ENCODE measurements around the gene STAG2.

The STAG2 gene

DNA sequence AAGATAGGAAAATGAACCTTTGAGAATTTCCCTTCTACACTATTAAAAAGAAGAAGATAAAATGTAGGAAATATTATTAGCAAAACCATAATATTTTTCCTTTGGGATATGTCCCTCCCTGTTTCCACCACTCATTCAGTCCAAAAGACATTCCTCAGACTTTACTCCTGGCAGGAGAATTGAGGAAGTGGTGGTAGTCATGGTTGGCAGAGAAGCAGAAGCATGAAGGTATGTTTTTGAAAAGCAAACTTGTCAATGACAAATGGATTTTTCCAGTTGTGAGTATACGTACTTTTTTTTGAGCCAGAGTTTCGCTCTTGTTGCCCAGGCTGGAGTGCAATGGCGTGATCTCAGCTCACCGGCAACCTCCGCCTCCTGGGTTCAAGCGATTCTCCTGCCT, 13.7 kb downstream of the STAG2 start:
- no peak for DNase-seq (ENCODE audit: low spot score)

GRCh38 chrX:123976706-123977316, 15.3 kb downstream of the STAG2 start:
- peak; percentile 51 for DNase-seq (ENCODE audit: low spot score)

GRCh38 chrX:123983240-123983639, 21.7 kb downstream of the STAG2 start:
- no peak for DNase-seq (ENCODE audit: low spot score)

DNA sequence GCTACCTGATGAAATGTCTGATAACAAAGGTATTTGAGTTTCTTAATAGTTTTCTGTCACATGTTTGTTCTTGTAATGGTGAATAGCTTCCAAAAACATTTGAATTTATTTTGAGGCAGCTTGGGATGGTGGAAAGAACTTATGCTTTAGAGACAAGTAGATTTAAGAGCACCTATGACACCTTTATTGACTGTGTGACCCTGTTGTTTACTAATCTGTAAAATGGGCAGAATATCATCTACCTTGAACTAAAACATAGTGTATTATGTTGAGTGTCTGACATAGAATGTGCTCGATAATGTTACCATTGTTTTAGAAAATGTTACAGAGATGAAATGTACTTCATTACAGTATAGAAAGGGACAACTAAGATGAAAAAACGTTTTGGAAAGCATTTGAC, 24.9 kb downstream of the STAG2 start:
- no peak for DNase-seq (ENCODE audit: low spot score)

DNA sequence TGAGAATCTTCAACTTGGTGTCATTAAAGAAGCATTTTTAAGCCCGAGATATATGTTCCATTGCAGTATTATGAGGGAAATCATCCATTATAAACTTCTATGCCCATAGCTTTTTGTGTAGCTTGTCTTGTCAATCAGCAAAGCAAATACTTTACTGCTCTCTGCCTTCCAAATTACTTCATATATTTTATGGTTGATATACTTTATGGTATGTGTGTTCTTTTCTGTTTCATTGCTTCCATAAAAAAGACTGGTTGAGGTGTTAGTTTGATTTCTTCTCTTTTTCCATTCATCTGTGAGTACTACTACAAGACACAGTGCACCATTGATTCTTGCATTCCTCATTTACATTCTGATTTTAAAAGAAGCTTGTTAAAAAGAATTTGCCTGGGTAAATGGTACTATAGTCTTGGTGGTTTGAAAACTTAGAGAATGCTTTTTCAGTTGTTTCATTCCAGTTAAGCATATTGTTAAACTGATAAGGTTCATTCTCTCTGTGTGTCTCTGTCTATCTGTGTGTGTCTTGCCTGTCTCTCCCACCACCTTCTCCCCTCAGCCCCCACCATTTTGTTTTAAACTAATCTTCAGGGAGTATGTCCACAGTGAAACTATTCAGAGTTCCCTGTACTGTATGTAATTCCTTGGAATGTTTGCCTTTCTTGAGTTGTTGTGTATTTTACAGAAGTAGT, 27.1 kb downstream of the STAG2 start:
- DNase-seq (ENCODE audit: low spot score): no peak

DNA sequence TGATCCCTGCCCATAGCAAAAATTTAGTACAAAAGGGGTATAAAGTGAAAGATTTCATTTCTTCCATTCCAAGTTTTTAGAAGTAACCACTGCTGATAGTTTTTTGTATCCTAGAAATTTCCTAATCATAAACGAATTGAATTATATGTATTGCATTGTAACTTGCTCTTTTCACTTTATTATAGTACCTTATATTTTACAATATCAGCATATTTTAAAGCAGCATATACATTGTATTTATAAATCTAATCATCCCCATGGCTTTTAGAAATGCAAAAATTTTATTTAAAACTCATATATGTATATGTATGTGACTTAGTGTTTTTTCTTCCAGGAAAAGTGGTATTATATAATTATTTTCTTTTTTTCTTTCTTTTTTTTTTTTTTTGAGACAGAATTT, 27.7 kb downstream of the STAG2 start:
- no peak for DNase-seq (ENCODE audit: low spot score)

DNA sequence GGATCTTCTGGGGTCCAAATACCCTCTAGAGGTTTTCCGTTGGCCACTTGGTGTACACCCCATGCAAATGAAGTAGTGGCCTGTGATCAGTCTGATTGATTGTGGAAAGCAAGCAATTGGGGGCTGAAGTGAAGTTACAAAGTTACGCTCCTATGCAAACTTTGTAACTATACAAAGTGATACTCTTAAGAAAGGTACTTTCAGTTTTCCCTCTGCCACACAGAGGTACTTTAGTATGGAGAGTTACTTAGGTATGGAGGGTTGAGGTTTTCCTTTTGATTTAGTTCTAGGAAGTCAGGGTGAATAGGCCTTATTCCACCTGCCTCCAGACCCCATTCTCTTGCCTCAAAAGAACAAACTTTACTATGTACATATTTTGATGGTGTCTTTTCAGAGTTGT, 28.7 kb downstream of the STAG2 start:
- DNase-seq (ENCODE audit: low spot score): no peak

GRCh38 chrX:123990602-123991001, 29.1 kb downstream of the STAG2 start:
- DNase-seq (ENCODE audit: low spot score): no peak

- DNase-seq (ENCODE audit: low spot score): no peak
These were observed 31.8 kb downstream of the STAG2 start for GRCh38 chrX:123993326-123993725.

DNA sequence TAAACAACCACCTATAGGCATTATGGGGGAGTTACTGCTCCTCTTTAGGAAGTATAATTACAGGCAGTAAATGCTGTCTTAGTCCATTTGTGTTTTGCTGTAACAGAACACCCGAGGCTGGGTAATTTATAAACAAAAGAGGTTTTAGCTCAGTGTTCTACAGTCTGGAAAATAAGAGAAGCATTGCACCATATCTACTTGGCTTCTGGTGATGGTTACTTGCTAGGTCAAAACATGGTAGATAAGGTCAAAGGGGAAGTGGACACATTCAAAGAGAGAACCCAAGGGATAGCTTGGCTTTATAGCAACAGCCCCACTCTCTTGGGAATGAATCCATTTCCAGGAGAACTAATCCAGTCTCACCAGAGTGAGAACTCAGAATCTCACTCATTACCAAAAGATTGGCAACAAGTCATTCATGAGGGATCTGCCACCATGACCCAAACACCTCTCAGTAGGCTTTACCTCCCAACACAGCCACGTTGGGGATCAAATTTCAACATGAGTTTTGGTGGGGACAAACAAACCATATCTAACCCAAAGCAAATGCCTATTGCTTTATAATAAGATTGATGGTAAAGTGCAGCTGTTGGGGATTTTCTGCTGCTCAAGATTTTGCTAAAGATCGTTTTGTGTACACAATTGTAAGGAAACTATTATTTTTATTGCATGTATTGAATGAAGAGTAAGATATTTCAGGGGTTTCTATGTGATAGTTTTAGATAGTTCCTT, 32.6 kb downstream of the STAG2 start:
- no peak for DNase-seq (ENCODE audit: low spot score)

DNA sequence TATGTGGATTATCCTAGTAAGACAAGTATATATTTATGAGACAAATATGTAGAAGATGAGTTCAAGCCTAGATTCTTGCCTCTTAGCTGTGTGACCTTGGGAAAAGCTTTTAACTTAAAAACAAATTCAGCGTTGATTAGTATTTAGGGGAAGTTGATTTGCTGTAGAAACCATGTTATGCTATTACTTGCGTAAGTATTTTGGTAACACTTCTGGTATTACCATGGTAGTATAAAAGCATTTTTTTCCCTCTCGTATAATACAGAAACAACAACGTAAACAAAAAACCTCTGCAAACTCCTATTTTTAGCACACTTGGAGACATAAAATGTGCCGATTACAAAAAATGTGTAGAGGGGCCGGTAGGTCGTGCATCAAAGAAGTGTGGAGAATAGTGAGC, 33.2 kb downstream of the STAG2 start:
- DNase-seq (ENCODE audit: low spot score): no peak

DNA sequence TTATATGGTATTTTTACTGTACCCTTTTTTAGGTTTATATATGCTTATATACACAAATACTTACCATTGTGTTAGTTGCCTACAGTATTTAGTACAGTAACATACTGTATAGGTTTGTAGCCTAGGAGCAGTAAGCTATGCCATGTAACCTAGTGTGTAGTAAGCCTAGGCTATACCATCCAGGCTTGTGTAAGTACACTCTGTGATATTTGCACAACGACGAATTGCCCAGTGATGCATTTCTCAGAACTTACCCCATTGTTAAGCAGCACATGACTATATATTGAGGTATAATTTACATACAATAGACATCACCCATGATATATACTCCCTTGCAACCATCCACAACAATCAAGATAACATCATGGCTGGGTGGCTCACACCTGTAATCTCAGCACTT, 40.1 kb downstream of the STAG2 start:
- no peak for DNase-seq (ENCODE audit: low spot score)

GRCh38 chrX:124005228-124005627, 43.7 kb downstream of the STAG2 start:
- DNase-seq (ENCODE audit: low spot score): no peak

- DNase-seq (ENCODE audit: low spot score): no peak
These were observed 48.7 kb downstream of the STAG2 start for GRCh38 chrX:124010157-124010556.

DNA sequence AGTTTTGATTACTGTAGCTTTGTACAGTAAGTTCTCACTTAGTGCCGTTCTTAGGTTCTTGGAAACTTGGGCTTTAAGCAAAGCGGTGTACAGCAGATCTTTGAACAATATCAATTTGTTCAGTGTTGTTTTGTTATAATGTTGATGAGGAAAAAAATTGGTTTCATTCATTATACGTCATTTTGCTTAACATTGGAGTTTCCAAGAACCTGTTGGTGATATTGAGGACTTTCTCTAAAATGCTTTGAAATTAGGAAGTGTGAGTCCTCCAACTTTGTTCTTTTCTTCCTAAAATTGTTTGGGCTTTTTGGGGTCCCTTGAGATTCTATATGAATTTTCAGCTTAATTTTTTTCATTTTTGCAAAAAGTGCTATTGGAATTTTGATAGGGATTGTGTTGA, 49.1 kb downstream of the STAG2 start:
- DNase-seq (ENCODE audit: low spot score): no peak

- DNase-seq (ENCODE audit: low spot score): no peak
These were observed 54.2 kb downstream of the STAG2 start for GRCh38 chrX:124015721-124016120.

DNA sequence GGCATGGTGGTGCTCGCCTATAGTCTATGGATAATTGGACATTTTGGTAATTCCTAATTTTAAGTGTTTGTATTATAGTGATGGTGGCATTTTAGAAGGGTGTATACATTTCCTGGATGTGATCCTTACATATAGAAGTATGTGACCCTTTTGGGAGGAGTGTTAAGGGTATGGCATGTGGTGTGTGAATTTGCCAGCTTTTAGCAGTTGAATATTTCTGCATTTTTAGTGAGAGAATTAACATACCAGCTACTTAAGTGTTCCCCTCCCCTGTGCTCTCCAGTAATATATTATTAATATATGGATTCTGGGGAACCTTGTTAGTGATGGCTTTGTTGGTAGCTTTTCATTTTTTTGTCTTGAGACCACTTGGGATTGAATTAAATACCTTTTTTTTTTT, 55.3 kb downstream of the STAG2 start:
- DNase-seq (ENCODE audit: low spot score): no peak

- DNase-seq (ENCODE audit: low spot score): no peak
These were observed 56.5 kb downstream of the STAG2 start for GRCh38 chrX:124018023-124018422.

- DNase-seq (ENCODE audit: low spot score): no peak
These were observed 62.3 kb downstream of the STAG2 start for GRCh38 chrX:124023838-124024238.

DNA sequence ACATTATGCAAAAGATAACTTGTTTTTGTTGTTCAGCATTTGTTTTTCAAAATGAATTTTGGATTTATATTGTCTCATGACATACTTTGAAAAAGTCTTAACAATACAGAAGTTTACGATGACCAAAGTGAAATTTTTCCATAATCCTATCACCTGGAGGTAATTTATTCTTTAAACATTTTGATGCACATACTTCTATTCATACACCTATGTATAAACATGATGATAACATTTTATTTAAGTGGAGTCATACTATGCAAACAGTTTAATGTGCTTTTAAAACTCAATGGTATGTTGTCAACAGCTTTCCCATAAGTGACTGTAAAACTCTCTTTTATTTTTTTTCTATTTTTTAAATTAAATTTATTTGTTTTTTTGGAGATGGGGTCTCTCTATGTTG, 65.0 kb downstream of the STAG2 start:
- DNase-seq (ENCODE audit: low spot score): no peak

- DNase-seq (ENCODE audit: low spot score): no peak
These were observed 66.7 kb downstream of the STAG2 start for GRCh38 chrX:124028182-124028581.

DNA sequence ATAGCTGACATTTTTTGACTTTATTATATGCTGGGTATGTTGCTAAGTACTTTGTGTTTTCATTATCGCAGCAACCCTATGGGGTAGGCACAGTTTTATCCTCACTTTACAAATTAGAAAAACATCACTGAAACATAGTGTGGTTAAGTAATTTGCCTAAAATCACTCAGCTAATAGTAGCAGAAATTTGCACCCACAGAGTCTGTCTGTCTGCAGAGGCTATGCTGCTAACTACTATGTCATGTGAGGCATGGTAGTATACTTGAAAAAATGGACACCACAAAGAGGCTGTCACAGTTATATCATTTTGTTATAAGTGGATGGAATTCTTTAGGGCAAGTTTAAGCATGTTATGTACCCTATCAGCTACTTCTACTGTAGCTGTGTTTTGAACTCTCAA, 69.0 kb downstream of the STAG2 start:
- no peak for DNase-seq (ENCODE audit: low spot score)

- peak; percentile 8 for DNase-seq (ENCODE audit: low spot score)
These were observed 72.3 kb downstream of the STAG2 start for GRCh38 chrX:124033821-124034220.

GRCh38 chrX:124035657-124036056, 74.2 kb downstream of the STAG2 start:
- DNase-seq (ENCODE audit: low spot score): no peak
